Activated T-cell treated with anti-CD3 and anti-CD28 coated beads, Interleukin-2, amount 50 U/mL, for 24 hours (primary cell): ENCODE measurements around the gene SLC44A4.
"Not testable (repeated sequence)": the region's sequence is repeated elsewhere in the genome, so short reads cannot be mapped to it uniquely, and the experiment has no call there.

Source experiments
- DNase-seq: peaks from one replicate; pipeline ENCODE4 v3.0.0-alpha.2; 2020
- H3K27ac Mint-ChIP-seq: 2 replicates; pipeline ENCODE4 v1.8.0; 2020; ENCODE audit warnings: mild to moderate bottlenecking, mixed read lengths
- H3K27me3 Mint-ChIP-seq: 2 replicates; pipeline ENCODE4 v1.8.0; 2020; ENCODE audit warnings: mixed read lengths
- H3K36me3 Mint-ChIP-seq: 2 replicates; pipeline ENCODE4 v1.8.0; 2020; ENCODE audit warnings: low read depth, mixed read lengths
- H3K4me1 Mint-ChIP-seq: 2 replicates; pipeline ENCODE4 v1.8.0; 2020; ENCODE audit warnings: low read depth, mixed read lengths
- H3K4me3 Mint-ChIP-seq: 2 replicates; pipeline ENCODE4 v1.8.0; 2020; ENCODE audit warnings: mild to moderate bottlenecking, moderate library complexity, mixed read lengths
- H3K9me3 Mint-ChIP-seq: 2 replicates; pipeline ENCODE4 v1.8.0; 2020; ENCODE audit warnings: mixed read lengths

Gene SLC44A4

GRCh38 chr6:31907158-31907813 is 28.5 kb upstream of the SLC44A4 start:
- no peak overlapping the region for H3K4me3 Mint-ChIP-seq
- H3K27me3 Mint-ChIP-seq = peaks cover 13% of the 10 kb centered on the region
- peaks cover 36% of the 10 kb centered on the region for H3K4me1 Mint-ChIP-seq
- no peaks in the 10 kb centered on the region for H3K9me3 Mint-ChIP-seq
- no peaks in the 10 kb centered on the region for H3K36me3 Mint-ChIP-seq
- no peak overlapping the region for H3K27ac Mint-ChIP-seq
- no peak for DNase-seq

GRCh38 chr6:31906727-31907126 is 27.9 kb upstream of the SLC44A4 start:
- not testable (repeated sequence) for H3K27me3 Mint-ChIP-seq, H3K9me3 Mint-ChIP-seq, H3K27ac Mint-ChIP-seq, DNase-seq, H3K4me3 Mint-ChIP-seq, H3K36me3 Mint-ChIP-seq
- peaks cover 32% of the 10 kb centered on the region for H3K4me1 Mint-ChIP-seq

GRCh38 chr6:31906122-31906521 is 27.3 kb upstream of the SLC44A4 start:
- peaks cover 9% of the 10 kb centered on the region for H3K27me3 Mint-ChIP-seq
- H3K27ac Mint-ChIP-seq = no peak overlapping the region
- H3K36me3 Mint-ChIP-seq = no peaks in the 10 kb centered on the region
- no peak overlapping the region for H3K4me3 Mint-ChIP-seq
- H3K4me1 Mint-ChIP-seq = peaks cover 31% of the 10 kb centered on the region
- DNase-seq = no peak
- no peaks in the 10 kb centered on the region for H3K9me3 Mint-ChIP-seq

GRCh38 chr6:31905041-31905440 is 26.2 kb upstream of the SLC44A4 start:
- Mint-ChIP-seq H3K36me3 (peaks cover 2% of the 10 kb centered on the region), H3K4me3 (no peak overlapping the region), H3K4me1 (peaks cover 31% of the 10 kb centered on the region), H3K27me3 (peaks cover 9% of the 10 kb centered on the region), H3K9me3 (no peaks in the 10 kb centered on the region), H3K27ac (no peak overlapping the region)
- DNase-seq = no peak

GRCh38 chr6:31903957-31904356 is 25.2 kb upstream of the SLC44A4 start:
- Mint-ChIP-seq H3K27ac (no peak overlapping the region), H3K4me3 (no peak overlapping the region), H3K36me3 (peaks cover 9% of the 10 kb centered on the region), H3K27me3 (peaks cover 9% of the 10 kb centered on the region), H3K4me1 (peaks cover 33% of the 10 kb centered on the region), H3K9me3 (no peaks in the 10 kb centered on the region)
- DNase-seq = no peak

- Mint-ChIP-seq H3K4me3 (peak within 1 kb of the TSS; percentile 80), H3K9me3 (no peaks in the 10 kb centered on the region), H3K27ac (peak within 1 kb of the TSS; percentile 91), H3K27me3 (peaks cover 6% of the 10 kb centered on the region), H3K36me3 (peaks cover 21% of the 10 kb centered on the region), H3K4me1 (peaks cover 30% of the 10 kb centered on the region)
- peak; percentile 92 for DNase-seq
Observed at GRCh38 chr6:31901953-31902643, 23.3 kb upstream of the SLC44A4 start, which contains the start of gene ZBTB12. Gene ZBTB12, minus strand, starts transcription at chr6:31902086. Its CDS starts 781 bp downstream, at chr6:31901305.

- peaks cover 5% of the 10 kb centered on the region for H3K27me3 Mint-ChIP-seq
- peak overlapping the region; percentile 73 for H3K27ac Mint-ChIP-seq
- no peaks in the 10 kb centered on the region for H3K9me3 Mint-ChIP-seq
- DNase-seq = peak; percentile 81
- H3K4me3 Mint-ChIP-seq = peak overlapping the region; percentile 80
- H3K4me1 Mint-ChIP-seq = peaks cover 32% of the 10 kb centered on the region
- H3K36me3 Mint-ChIP-seq = peaks cover 23% of the 10 kb centered on the region
Observed at GRCh38 chr6:31901415-31901952, 22.7 kb upstream of the SLC44A4 start.

- Mint-ChIP-seq H3K4me3 (peak overlapping the region; percentile 80), H3K9me3 (no peaks in the 10 kb centered on the region), H3K27ac (peak overlapping the region; percentile 44), H3K4me1 (peaks cover 37% of the 10 kb centered on the region), H3K36me3 (peaks cover 27% of the 10 kb centered on the region), H3K27me3 (no peaks in the 10 kb centered on the region)
- DNase-seq = no peak
Observed at GRCh38 chr6:31900917-31901414, 22.2 kb upstream of the SLC44A4 start.

GRCh38 chr6:31899882-31900722 is 21.3 kb upstream of the SLC44A4 start:
- H3K4me1 Mint-ChIP-seq = peaks cover 42% of the 10 kb centered on the region
- H3K36me3 Mint-ChIP-seq = peaks cover 34% of the 10 kb centered on the region
- DNase-seq = no peak
- peak overlapping the region; percentile 20 for H3K4me3 Mint-ChIP-seq
- H3K9me3 Mint-ChIP-seq = no peaks in the 10 kb centered on the region
- peak overlapping the region; percentile 50 for H3K27ac Mint-ChIP-seq
- no peaks in the 10 kb centered on the region for H3K27me3 Mint-ChIP-seq

GRCh38 chr6:31899215-31899614 is 20.4 kb upstream of the SLC44A4 start:
- no peaks in the 10 kb centered on the region for H3K9me3 Mint-ChIP-seq
- peak overlapping the region; percentile 53 for H3K4me3 Mint-ChIP-seq
- H3K27ac Mint-ChIP-seq = peak overlapping the region; percentile 35
- no peaks in the 10 kb centered on the region for H3K27me3 Mint-ChIP-seq
- peaks cover 41% of the 10 kb centered on the region for H3K36me3 Mint-ChIP-seq
- no peak for DNase-seq
- H3K4me1 Mint-ChIP-seq = peaks cover 42% of the 10 kb centered on the region

- Mint-ChIP-seq H3K27me3 (no peaks in the 10 kb centered on the region), H3K9me3 (no peaks in the 10 kb centered on the region), H3K36me3 (peaks cover 44% of the 10 kb centered on the region), H3K4me3 (peak overlapping the region; percentile 93), H3K4me1 (peaks cover 42% of the 10 kb centered on the region), H3K27ac (peak overlapping the region; percentile 96)
- DNase-seq = peak; percentile 42
Observed at GRCh38 chr6:31898383-31899011, 19.7 kb upstream of the SLC44A4 start.

- peak; percentile 89 for DNase-seq
- Mint-ChIP-seq H3K4me1 (peaks cover 39% of the 10 kb centered on the region), H3K9me3 (no peaks in the 10 kb centered on the region), H3K36me3 (peaks cover 51% of the 10 kb centered on the region), H3K27ac (peak within 1 kb of the TSS; percentile 96), H3K4me3 (peak within 1 kb of the TSS; percentile 93), H3K27me3 (no peaks in the 10 kb centered on the region)
Observed at GRCh38 chr6:31897612-31898382, 19.0 kb upstream of the SLC44A4 start, which contains the start of gene EHMT2. Gene EHMT2, minus strand, starts transcription at chr6:31897698. Its CDS starts 21 bp downstream, at chr6:31897677.

- Mint-ChIP-seq H3K27ac (peak overlapping the region; percentile 89), H3K27me3 (no peaks in the 10 kb centered on the region)
- DNase-seq = no peak
Observed at GRCh38 chr6:31896856-31897611, 18.2 kb upstream of the SLC44A4 start.

More at GRCh38 chr6:31896856-31897611, 18.2 kb upstream of the SLC44A4 start:
- Mint-ChIP-seq H3K36me3 (peaks cover 59% of the 10 kb centered on the region), H3K4me1 (peaks cover 34% of the 10 kb centered on the region), H3K9me3 (no peaks in the 10 kb centered on the region), H3K4me3 (peak overlapping the region; percentile 93)
